ENCODE data around the gene TTLL7. TPM values are rescaled to one million over a fixed set of nuclear protein-coding genes. Genes with fewer than 3 reads are reported as not detected.

Gene TTLL7
- total and polyA plus RNA-seq, 2 donors (not counting 1 experiment from before 2014, with no cell fraction given): 0.01 TPM; not detected in 1

- no peaks in the 10 kb centered on the region for H3K4me1 Mint-ChIP-seq
- Histone ChIP-seq H3K4me1 (ENCODE audit: control insufficient read depth in 2 of 2, insufficient read depth in 2 of 2, low read length in 2 of 2) (no peaks in the 10 kb centered on the region), H4K20me1 (ENCODE audit: control insufficient read depth, insufficient read depth, low read length, poor library complexity, severe bottlenecking) (no peaks in the 10 kb centered on the region), H3K79me2 (ENCODE audit: control insufficient read depth, insufficient read depth, low read length) (no peaks in the 10 kb centered on the region), H3K27ac (ENCODE audit: low read length in 2 of 2) (no peak overlapping the region), H3K27me3 (replicated peaks in 1 of 4; ENCODE audit: control extremely low read depth in 1 of 4, control insufficient read depth in 3 of 4, insufficient read depth in 4 of 4, low read length in 3 of 4) (peaks cover 0 to 23% (median 7%) of the 10 kb centered on the region in 4 experiments), H3K4me2 (replicated peaks; ENCODE audit: low read depth, low read length, poor library complexity, severe bottlenecking) (no peak overlapping the region), H3K9me3 (ENCODE audit: control extremely low read depth in 1 of 3, control insufficient read depth in 2 of 3, insufficient read depth in 1 of 3, low read length in 2 of 3) (no peaks in the 10 kb centered on the region), H3K9ac (ENCODE audit: low read length) (no peak overlapping the region), H3K4me3 (ENCODE audit: control extremely low read depth in 1 of 5, extremely low read depth in 1 of 5, insufficient read depth in 1 of 5, low read depth in 2 of 5, low read length in 4 of 5) (no peak overlapping the region), H2AFZ (ENCODE audit: insufficient read depth, low read depth, low read length, poor library complexity, severe bottlenecking) (no peak overlapping the region), H3K36me3 (replicated peaks in 1 of 2; ENCODE audit: control extremely low read depth in 1 of 2, control insufficient read depth in 1 of 2, extremely low read depth in 1 of 2, insufficient read depth in 2 of 2, low read length in 1 of 2) (no peaks in the 10 kb centered on the region)
- peaks cover 54% of the 10 kb centered on the region for H3K27me3 Mint-ChIP-seq
- H3K9me3 Mint-ChIP-seq (ENCODE audit: insufficient read depth): no peaks in the 10 kb centered on the region
- WGBS (ENCODE audit: insufficient coverage): no CpG with 5 or more reads among the region's 6 CpGs
- TF ChIP-seq CTCF (IDR thresholded peaks at IDR 0.05) (no peak), EZH2 (IDR thresholded peaks at IDR 0.05; ENCODE audit: borderline replicate concordance, insufficient read depth, low read depth, low read length, poor library complexity, severe bottlenecking) (no peak)
- CTCF ChIA-PET: no interaction called here
- intact Hi-C loops (cut with micrococcal nuclease): no loop called here
- H3K27ac Mint-ChIP-seq: no peak overlapping the region
- ATAC-seq (ENCODE audit: low read depth) (no peak), DNase-seq (no peak)
- POLR2A ChIA-PET: no interaction called here
- H3K4me3 Mint-ChIP-seq: no peak overlapping the region
These were observed 7.7 kb upstream of the TTLL7 start for GRCh38 chr1:84006591-84006990.

GRCh38 chr1:84001501-84001900 is 2.6 kb upstream of the TTLL7 start:
- Histone ChIP-seq H3K4me2 (replicated peaks; ENCODE audit: low read depth, low read length, poor library complexity, severe bottlenecking) (no peak overlapping the region), H3K4me1 (ENCODE audit: control insufficient read depth in 2 of 2, insufficient read depth in 2 of 2, low read length in 2 of 2) (peaks cover 10 to 15% of the 10 kb centered on the region in 2 donors), H3K9me3 (ENCODE audit: control extremely low read depth in 1 of 3, control insufficient read depth in 2 of 3, insufficient read depth in 1 of 3, low read length in 2 of 3) (no peaks in the 10 kb centered on the region), H3K36me3 (replicated peaks in 1 of 2; ENCODE audit: control extremely low read depth in 1 of 2, control insufficient read depth in 1 of 2, extremely low read depth in 1 of 2, insufficient read depth in 2 of 2, low read length in 1 of 2) (no peaks in the 10 kb centered on the region), H3K79me2 (ENCODE audit: control insufficient read depth, insufficient read depth, low read length) (no peaks in the 10 kb centered on the region), H3K4me3 (ENCODE audit: control extremely low read depth in 1 of 5, extremely low read depth in 1 of 5, insufficient read depth in 1 of 5, low read depth in 2 of 5, low read length in 4 of 5) (no peak overlapping the region), H3K27me3 (replicated peaks in 1 of 4; ENCODE audit: control extremely low read depth in 1 of 4, control insufficient read depth in 3 of 4, insufficient read depth in 4 of 4, low read length in 3 of 4) (peaks cover 0 to 53% (median 37%) of the 10 kb centered on the region in 4 experiments), H3K27ac (ENCODE audit: low read length in 2 of 2) (no peak overlapping the region), H4K20me1 (ENCODE audit: control insufficient read depth, insufficient read depth, low read length, poor library complexity, severe bottlenecking) (no peaks in the 10 kb centered on the region), H2AFZ (ENCODE audit: insufficient read depth, low read depth, low read length, poor library complexity, severe bottlenecking) (no peak overlapping the region), H3K9ac (ENCODE audit: low read length) (no peak overlapping the region)
- TF ChIP-seq EZH2 (IDR thresholded peaks at IDR 0.05; ENCODE audit: borderline replicate concordance, insufficient read depth, low read depth, low read length, poor library complexity, severe bottlenecking): no peak
- no peak for TF ChIP-seq CTCF (IDR thresholded peaks at IDR 0.05)
- POLR2A ChIA-PET: no interaction called here
- H3K4me3 Mint-ChIP-seq: no peak overlapping the region
- CTCF ChIA-PET: no interaction called here
- H3K27ac Mint-ChIP-seq: no peak overlapping the region
- peaks cover 60% of the 10 kb centered on the region for H3K27me3 Mint-ChIP-seq
- intact Hi-C loops (cut with micrococcal nuclease): no loop called here
- 88% methylated on average over 1 of the region's 2 CpGs for WGBS (ENCODE audit: insufficient coverage)
- peaks cover 14% of the 10 kb centered on the region for H3K4me1 Mint-ChIP-seq
- no peak for ATAC-seq (ENCODE audit: low read depth)
- no peaks in the 10 kb centered on the region for H3K9me3 Mint-ChIP-seq (ENCODE audit: insufficient read depth)
- DNase-seq: no peak

All from B cell (primary cell).